Left renal cortex interstitium (tissue), 4 donors: Measurements from ENCODE around the gene SUGCT. TPM values are rescaled to one million over a fixed set of nuclear protein-coding genes. Genes with fewer than 3 reads are reported as not detected.

ENCODE experiments used
- DNase-seq, 4 donors: peaks; one replicate each; pipeline ENCODE4 v3.0.0-alpha.2; 2013; ENCODE audit warnings: low read depth in 4 of 4, low spot score in 2 of 4, missing footprints in 1 of 4
- polyA plus RNA-seq, 4 donors: library from polyadenylated mRNA; unstranded; fragments of 120-200 nt; gene quantifications; one replicate each; pipeline ENCODE4 v1.2.1, GENCODE V29; 2013; ENCODE audit not compliant: insufficient read length in 4 of 4

The SUGCT gene
- polyA plus RNA-seq, 4 donors: 11.4 to 16.5 (median 12.5) TPM

GRCh38 chr7:40502359-40502758 is 367.6 kb downstream of the SUGCT start:
- DNase-seq: no peak

- no peak for DNase-seq
Observed at GRCh38 chr7:40506158-40506557, 371.4 kb downstream of the SUGCT start.

- no peak for DNase-seq
Observed at GRCh38 chr7:40507166-40507565, 372.4 kb downstream of the SUGCT start.

- DNase-seq: no peak
Observed at GRCh38 chr7:40509287-40509996, 374.6 kb downstream of the SUGCT start.

- no peak for DNase-seq
Observed at GRCh38 chr7:40516376-40516775, 381.6 kb downstream of the SUGCT start.

GRCh38 chr7:40519009-40519408 is 384.2 kb downstream of the SUGCT start:
- DNase-seq: no peak

GRCh38 chr7:40520986-40521738 is 386.4 kb downstream of the SUGCT start:
- no peak for DNase-seq

- DNase-seq: no peak
Observed at GRCh38 chr7:40525764-40526163, 391.0 kb downstream of the SUGCT start.

GRCh38 chr7:40526951-40527715 is 392.3 kb downstream of the SUGCT start:
- no peak for DNase-seq

GRCh38 chr7:40527723-40528122 is 392.9 kb downstream of the SUGCT start:
- DNase-seq: no peak

- DNase-seq: no peak
Observed at GRCh38 chr7:40530292-40530691, 395.5 kb downstream of the SUGCT start.

GRCh38 chr7:40531956-40532355 is 397.2 kb downstream of the SUGCT start:
- no peak for DNase-seq

GRCh38 chr7:40535678-40536077 is 400.9 kb downstream of the SUGCT start:
- no peak for DNase-seq

GRCh38 chr7:40536421-40536820 is 401.6 kb downstream of the SUGCT start:
- no peak for DNase-seq

- no peak for DNase-seq
Observed at GRCh38 chr7:40538281-40538680, 403.5 kb downstream of the SUGCT start.

GRCh38 chr7:40541336-40541735 is 406.5 kb downstream of the SUGCT start:
- DNase-seq: no peak

- no peak for DNase-seq
Observed at GRCh38 chr7:40542982-40543741, 408.4 kb downstream of the SUGCT start.

GRCh38 chr7:40544221-40544723 is 409.5 kb downstream of the SUGCT start:
- DNase-seq: no peak

- no peak for DNase-seq
Observed at GRCh38 chr7:40544871-40545303, 410.1 kb downstream of the SUGCT start.

- no peak for DNase-seq
Observed at GRCh38 chr7:40545739-40546138, 410.9 kb downstream of the SUGCT start.
